Stimulated activated memory B cell treated with anti-CD40 and anti-IgM and Interleukin-4, amounts not matched to agents 10 μg/mL and 1 μg/mL and 100 μg/mL, for 72 hours (primary cell): ENCODE results near the gene NUBP2.

Source experiments
- ATAC-seq: fragments of 150-1000 bp; cut with Tn5 transposase; 2 replicates; pipeline ENCODE4 v1.10.0; 2021
- H3K27ac Mint-ChIP-seq: one replicate; pipeline ENCODE4 v1.8.0; 2022; ENCODE audit warnings: mild to moderate bottlenecking, mixed read lengths
- H3K27me3 Mint-ChIP-seq: one replicate; pipeline ENCODE4 v1.8.0; 2022; ENCODE audit warnings: mixed read lengths
- H3K36me3 Mint-ChIP-seq: one replicate; pipeline ENCODE4 v1.8.0; 2022; ENCODE audit warnings: mixed read lengths
- H3K4me1 Mint-ChIP-seq: one replicate; pipeline ENCODE4 v1.8.0; 2022; ENCODE audit warnings: mixed read lengths
- H3K4me3 Mint-ChIP-seq: one replicate; pipeline ENCODE4 v1.8.0; 2022; ENCODE audit warnings: mild to moderate bottlenecking, moderate library complexity, mixed read lengths
- H3K9me3 Mint-ChIP-seq: one replicate; pipeline ENCODE4 v1.8.0; 2022; ENCODE audit warnings: mixed read lengths

NUBP2 gene

GRCh38 chr16:1782408-1783264 lies at the start of gene NUBP2, which contains the start of gene SPSB3:
NUBP2 (plus strand) TSS chr16:1782960; CDS start chr16:1783021, 61 bp downstream.
SPSB3 (minus strand) TSS chr16:1782571; CDS start chr16:1781483, 1,088 bp downstream.
- Mint-ChIP-seq H3K4me1 (peaks cover 33% of the 10 kb centered on the region), H3K27me3 (no peaks in the 10 kb centered on the region), H3K27ac (peak within 1 kb of the TSS; percentile 81), H3K4me3 (peak within 1 kb of the TSS; percentile 90), H3K9me3 (no peaks in the 10 kb centered on the region), H3K36me3 (peaks cover 7% of the 10 kb centered on the region)
- peak; percentile 95 for ATAC-seq

DNA sequence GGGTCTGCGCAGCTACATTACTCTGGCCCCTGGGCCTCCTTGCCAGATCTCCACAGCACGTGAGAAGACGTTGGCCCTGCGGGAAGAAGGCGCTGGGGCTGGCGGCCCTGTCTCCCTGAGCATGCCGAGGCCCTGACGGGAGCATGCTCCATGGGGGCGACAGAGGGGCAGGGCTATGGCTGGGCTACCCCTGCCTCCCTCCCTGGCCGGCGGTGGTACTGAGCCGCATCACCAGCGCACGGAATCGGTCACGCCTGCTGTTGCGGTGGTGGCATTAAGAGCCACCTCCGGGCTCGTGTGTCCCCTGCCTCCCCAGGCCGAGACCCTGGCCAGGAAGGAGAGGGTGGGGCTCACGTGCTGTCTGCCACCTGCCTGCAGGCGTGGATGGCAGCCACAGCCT lies 48.6 kb upstream of the NUBP2 start:
- Mint-ChIP-seq H3K4me3 (no peak overlapping the region), H3K27me3 (no peaks in the 10 kb centered on the region), H3K4me1 (no peaks in the 10 kb centered on the region), H3K36me3 (peaks cover 22% of the 10 kb centered on the region), H3K27ac (no peak overlapping the region), H3K9me3 (no peaks in the 10 kb centered on the region)
- no peak for ATAC-seq

DNA sequence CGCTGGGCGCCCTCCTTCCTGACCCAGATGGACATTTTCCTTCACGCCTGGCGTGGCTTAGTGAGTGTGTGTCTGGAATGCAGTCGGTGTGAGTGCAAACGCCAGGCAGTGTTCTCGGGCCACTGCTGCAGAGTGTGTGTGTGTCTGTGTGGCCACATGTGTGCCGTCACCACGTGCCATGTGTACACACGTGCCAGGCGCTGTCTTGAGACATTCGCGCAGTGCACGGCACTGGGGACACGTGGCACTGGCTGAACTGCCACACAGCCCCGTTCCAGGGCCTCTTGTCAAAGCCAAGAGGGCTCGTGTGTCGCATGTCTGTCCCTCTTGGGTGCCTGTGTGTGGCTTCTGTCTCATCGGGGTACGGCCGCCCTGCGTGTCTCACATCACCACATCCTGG lies 47.9 kb upstream of the NUBP2 start:
- no peak for ATAC-seq
- H3K27ac Mint-ChIP-seq: no peak overlapping the region
- no peaks in the 10 kb centered on the region for H3K27me3 Mint-ChIP-seq
- H3K36me3 Mint-ChIP-seq: peaks cover 17% of the 10 kb centered on the region
- no peaks in the 10 kb centered on the region for H3K9me3 Mint-ChIP-seq
- H3K4me1 Mint-ChIP-seq: no peaks in the 10 kb centered on the region
- peak overlapping the region; percentile 41 for H3K4me3 Mint-ChIP-seq

DNA sequence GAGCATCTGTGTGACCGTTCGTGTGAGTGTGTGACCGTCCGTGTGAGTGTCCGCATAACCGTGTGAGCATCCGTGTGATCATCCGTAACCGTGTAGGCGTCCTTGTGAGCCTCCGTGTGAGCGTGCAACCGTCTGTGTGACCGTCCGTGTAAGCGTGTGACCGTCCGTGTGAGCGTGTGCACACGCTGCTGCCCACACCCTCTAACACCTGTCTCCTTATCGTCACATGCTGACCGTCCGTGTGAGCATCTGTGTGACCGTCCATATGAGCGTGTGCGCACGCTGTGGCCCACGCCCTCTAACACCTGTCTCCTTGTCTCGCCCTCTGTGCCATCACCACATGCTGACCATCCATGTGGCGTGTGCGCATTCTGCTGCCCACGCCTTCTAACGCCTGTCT lies 42.5 kb upstream of the NUBP2 start:
- H3K9me3 Mint-ChIP-seq: no peaks in the 10 kb centered on the region
- H3K36me3 Mint-ChIP-seq: peaks cover 15% of the 10 kb centered on the region
- no peak overlapping the region for H3K27ac Mint-ChIP-seq
- H3K27me3 Mint-ChIP-seq: no peaks in the 10 kb centered on the region
- no peak overlapping the region for H3K4me3 Mint-ChIP-seq
- H3K4me1 Mint-ChIP-seq: no peaks in the 10 kb centered on the region
- ATAC-seq: no peak

GRCh38 chr16:1740781-1741490 lies 41.8 kb upstream of the NUBP2 start:
- no peak overlapping the region for H3K4me3 Mint-ChIP-seq
- H3K27ac Mint-ChIP-seq: no peak overlapping the region
- no peaks in the 10 kb centered on the region for H3K9me3 Mint-ChIP-seq
- H3K4me1 Mint-ChIP-seq: no peaks in the 10 kb centered on the region
- ATAC-seq: no peak
- H3K27me3 Mint-ChIP-seq: no peaks in the 10 kb centered on the region
- peaks cover 16% of the 10 kb centered on the region for H3K36me3 Mint-ChIP-seq

DNA sequence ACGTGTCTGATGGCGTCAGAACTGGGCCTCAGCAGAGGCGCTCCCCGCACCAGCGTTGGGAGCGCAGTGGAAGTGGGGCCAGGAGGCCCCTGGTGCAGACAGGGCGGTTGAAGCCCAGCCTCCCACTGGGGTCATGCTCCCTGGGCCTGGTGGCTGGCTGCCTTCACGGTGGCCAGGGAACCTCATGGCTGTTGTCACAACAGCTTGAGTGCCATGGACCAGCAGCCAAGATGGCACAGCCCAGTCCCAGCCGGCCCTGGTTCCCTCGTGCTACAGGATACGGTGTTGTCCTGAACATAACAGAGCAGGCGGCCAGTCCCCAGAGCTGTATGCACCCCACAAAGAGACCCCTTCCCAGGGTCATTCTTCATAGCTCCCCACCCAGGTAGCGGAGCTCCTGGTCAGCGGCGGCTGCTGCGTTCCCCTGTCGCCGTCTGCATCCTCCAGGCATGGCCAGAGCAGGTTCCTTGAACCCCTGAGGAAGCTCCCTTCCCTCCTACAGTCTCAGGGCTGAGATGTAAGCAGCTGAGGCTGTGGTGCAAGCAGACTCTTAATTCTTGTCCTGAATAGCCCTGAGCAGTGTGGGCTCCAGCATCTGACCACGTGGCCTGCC lies 41.1 kb upstream of the NUBP2 start:
- Mint-ChIP-seq H3K27me3 (no peaks in the 10 kb centered on the region), H3K27ac (no peak overlapping the region), H3K9me3 (no peaks in the 10 kb centered on the region), H3K4me1 (no peaks in the 10 kb centered on the region), H3K36me3 (peaks cover 16% of the 10 kb centered on the region), H3K4me3 (no peak overlapping the region)
- ATAC-seq: no peak

DNA sequence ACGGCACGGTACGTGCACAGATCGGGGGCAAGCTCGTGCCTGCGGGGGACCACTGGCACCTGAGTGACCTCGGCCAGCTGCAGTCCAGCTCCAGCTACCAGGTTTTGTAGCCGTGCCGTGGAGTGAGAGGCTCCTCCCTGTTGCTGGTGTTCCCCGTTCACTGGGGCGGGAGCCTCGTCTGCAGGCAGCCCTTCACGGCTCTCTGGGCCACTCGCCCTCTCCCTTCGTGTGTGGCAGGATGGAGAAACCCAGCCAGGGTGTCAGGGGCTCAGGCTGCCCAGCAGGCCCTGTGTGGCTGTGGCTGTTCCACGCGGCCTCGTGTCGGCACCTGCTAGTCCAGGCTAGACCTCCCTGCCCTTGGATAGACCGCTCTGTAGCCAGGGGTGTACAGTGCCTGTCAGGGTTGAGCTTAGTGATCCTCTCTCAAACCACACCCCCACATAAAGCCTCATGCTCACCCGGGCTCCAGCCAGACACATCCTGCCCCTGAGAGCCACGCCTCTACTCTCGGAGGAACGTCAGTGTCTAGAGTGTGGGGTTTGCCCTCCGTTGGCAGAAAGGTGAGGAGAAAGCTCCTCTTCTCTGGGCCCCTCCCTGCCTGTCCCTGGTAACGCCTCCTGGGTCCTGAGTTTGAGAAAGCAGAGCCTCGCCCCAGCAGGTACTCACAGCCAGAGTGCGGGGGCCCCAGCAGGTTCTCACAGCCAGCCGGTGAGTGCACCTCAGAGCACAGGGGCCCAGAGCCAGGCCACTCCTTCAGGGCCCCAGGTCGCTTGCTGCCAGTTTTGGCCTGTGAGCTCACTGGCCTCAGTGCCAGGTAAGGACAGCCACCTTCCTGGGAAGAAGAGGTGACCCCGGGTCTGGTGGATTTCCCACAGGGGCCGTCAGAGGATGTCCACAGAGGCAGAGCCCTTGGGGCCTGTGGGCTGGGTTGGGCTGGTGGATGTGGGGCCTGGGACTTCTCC lies 39.1 kb upstream of the NUBP2 start:
- no peak overlapping the region for H3K4me3 Mint-ChIP-seq
- H3K27ac Mint-ChIP-seq: no peak overlapping the region
- H3K9me3 Mint-ChIP-seq: no peaks in the 10 kb centered on the region
- ATAC-seq: no peak
- H3K4me1 Mint-ChIP-seq: no peaks in the 10 kb centered on the region
- peaks cover 34% of the 10 kb centered on the region for H3K36me3 Mint-ChIP-seq
- no peaks in the 10 kb centered on the region for H3K27me3 Mint-ChIP-seq

GRCh38 chr16:1744338-1744840 lies 38.4 kb upstream of the NUBP2 start:
- no peak for ATAC-seq
- no peaks in the 10 kb centered on the region for H3K4me1 Mint-ChIP-seq
- peaks cover 34% of the 10 kb centered on the region for H3K36me3 Mint-ChIP-seq
- no peak overlapping the region for H3K4me3 Mint-ChIP-seq
- peak overlapping the region; percentile 43 for H3K27ac Mint-ChIP-seq
- no peaks in the 10 kb centered on the region for H3K9me3 Mint-ChIP-seq
- H3K27me3 Mint-ChIP-seq: no peaks in the 10 kb centered on the region

- H3K4me1 Mint-ChIP-seq: no peaks in the 10 kb centered on the region
Measured at GRCh38 chr16:1745181-1745899, 37.4 kb upstream of the NUBP2 start.

DNA sequence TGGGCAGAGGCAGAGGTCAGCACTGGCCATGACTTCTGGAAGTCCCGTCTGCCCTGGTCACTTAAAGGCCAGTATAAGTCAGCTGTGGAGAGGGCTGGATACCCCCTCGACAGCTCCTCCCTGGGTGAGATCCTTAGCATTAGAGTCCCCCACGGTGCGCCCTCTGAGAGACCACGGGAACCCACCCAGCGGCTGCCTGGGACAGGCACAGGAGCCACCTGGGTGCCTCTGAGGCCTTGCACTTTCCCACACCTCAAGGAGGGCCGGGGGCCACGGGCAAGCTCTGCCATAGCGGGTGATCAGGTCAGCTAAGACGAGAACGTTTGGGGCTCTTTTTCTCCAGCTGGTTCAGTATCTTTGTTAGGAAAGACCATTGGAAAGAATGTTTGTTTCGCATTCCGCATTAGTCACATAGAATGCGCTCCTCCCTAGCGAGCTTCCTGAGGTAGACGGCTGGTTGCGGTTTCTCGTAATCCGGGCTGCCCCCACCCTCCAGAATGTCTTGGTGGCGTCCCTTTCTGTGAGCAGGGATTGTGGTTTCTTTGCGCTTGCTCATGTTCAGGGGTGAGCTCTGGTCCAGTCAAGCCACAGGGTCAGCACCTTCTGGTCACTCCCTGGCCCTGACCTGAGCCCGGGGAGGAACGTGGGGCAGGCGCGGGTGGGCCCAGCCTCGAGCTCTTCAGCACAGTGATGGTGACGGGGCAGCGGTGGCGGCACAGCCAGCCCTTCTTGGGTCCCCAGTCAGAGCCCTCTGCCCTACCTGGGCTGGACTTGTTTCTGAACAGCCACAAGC lies 36.7 kb upstream of the NUBP2 start:
- Mint-ChIP-seq H3K9me3 (no peaks in the 10 kb centered on the region), H3K36me3 (peaks cover 34% of the 10 kb centered on the region), H3K4me3 (no peak overlapping the region), H3K27ac (no peak overlapping the region), H3K4me1 (no peaks in the 10 kb centered on the region), H3K27me3 (no peaks in the 10 kb centered on the region)
- no peak for ATAC-seq

More at GRCh38 chr16:1745181-1745899, 37.4 kb upstream of the NUBP2 start:
- Mint-ChIP-seq H3K9me3 (no peaks in the 10 kb centered on the region), H3K27ac (peak overlapping the region; percentile 43), H3K27me3 (no peaks in the 10 kb centered on the region), H3K36me3 (peaks cover 34% of the 10 kb centered on the region), H3K4me3 (no peak overlapping the region)
- ATAC-seq: no peak

GRCh38 chr16:1746693-1747195 lies 36.0 kb upstream of the NUBP2 start:
- ATAC-seq: no peak
- Mint-ChIP-seq H3K27me3 (no peaks in the 10 kb centered on the region), H3K27ac (no peak overlapping the region), H3K4me3 (no peak overlapping the region), H3K36me3 (peaks cover 37% of the 10 kb centered on the region), H3K4me1 (no peaks in the 10 kb centered on the region), H3K9me3 (no peaks in the 10 kb centered on the region)

- no peaks in the 10 kb centered on the region for H3K9me3 Mint-ChIP-seq
- no peak for ATAC-seq
- no peaks in the 10 kb centered on the region for H3K27me3 Mint-ChIP-seq
- H3K4me3 Mint-ChIP-seq: no peak overlapping the region
- H3K4me1 Mint-ChIP-seq: no peaks in the 10 kb centered on the region
- H3K36me3 Mint-ChIP-seq: peaks cover 49% of the 10 kb centered on the region
- no peak overlapping the region for H3K27ac Mint-ChIP-seq
Measured at GRCh38 chr16:1747934-1748333, 34.8 kb upstream of the NUBP2 start.
